Coronary artery (tissue), 2 donors: ENCODE measurements around the gene SLCO3A1.
"Not testable (repeated sequence)": the region's sequence is repeated elsewhere in the genome, so short reads cannot be mapped to it uniquely, and the experiment has no call there.

Source experiments
- DNase-seq: peaks from one replicate; pipeline ENCODE4 v3.0.0-alpha.2; 2017; ENCODE audit warnings: low spot score
- H3K27ac ChIP-seq, 2 donors: fragments of 200-600 bp; sonication (generic); one replicate each; pipeline ENCODE4 v1.5.1; 2016 to 2019
- H3K4me3 ChIP-seq: fragments of 200-600 bp; sonication (generic); 2 replicates; pipeline ENCODE4 v1.5.1; 2016; ENCODE audit warnings: mild to moderate bottlenecking, moderate library complexity
- TF ChIP-seq, protein P1 (sequence below): fragments of 200-600 bp; sonication (generic); IDR thresholded peaks from one replicate; pipeline ENCODE4 v1.5.1; 2019; ENCODE audit warnings: antibody characterized with exemption

Gene SLCO3A1

DNA sequence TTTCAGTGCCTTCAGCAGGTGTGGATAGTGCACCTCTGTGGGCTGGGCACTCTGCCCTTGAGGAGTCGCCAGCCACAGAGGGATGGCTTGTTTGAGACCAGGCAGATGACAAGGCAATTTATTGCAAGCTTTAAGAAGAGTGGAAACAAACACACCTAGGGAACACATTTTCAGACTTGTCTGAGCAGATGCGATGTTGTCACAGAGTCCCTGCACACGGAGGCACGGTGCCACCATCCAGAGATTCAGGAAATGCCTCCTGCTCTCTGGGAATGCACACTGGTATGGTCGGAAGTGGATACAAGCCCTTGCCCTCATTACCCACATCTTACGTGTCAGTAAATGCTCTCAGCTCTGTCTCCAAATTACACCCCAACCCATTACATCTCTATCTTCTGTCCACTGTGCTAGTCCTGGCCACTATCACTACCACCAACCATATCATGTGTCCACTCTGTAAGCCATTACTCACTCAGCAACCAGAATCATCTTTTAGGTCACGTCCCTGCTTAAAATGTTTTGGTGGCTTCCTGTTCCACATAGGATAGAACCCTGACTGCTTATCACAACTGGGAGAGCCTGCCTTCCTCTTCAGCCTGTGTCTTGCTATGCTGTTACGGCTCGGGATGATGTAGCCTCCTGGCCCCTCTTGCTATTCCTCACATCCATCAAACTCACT is 196.9 kb downstream of the SLCO3A1 start:
- H3K27ac ChIP-seq, result no peak overlapping the region
- TF ChIP-seq, protein P1, sequence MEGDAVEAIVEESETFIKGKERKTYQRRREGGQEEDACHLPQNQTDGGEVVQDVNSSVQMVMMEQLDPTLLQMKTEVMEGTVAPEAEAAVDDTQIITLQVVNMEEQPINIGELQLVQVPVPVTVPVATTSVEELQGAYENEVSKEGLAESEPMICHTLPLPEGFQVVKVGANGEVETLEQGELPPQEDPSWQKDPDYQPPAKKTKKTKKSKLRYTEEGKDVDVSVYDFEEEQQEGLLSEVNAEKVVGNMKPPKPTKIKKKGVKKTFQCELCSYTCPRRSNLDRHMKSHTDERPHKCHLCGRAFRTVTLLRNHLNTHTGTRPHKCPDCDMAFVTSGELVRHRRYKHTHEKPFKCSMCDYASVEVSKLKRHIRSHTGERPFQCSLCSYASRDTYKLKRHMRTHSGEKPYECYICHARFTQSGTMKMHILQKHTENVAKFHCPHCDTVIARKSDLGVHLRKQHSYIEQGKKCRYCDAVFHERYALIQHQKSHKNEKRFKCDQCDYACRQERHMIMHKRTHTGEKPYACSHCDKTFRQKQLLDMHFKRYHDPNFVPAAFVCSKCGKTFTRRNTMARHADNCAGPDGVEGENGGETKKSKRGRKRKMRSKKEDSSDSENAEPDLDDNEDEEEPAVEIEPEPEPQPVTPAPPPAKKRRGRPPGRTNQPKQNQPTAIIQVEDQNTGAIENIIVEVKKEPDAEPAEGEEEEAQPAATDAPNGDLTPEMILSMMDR, result no peak

DNA sequence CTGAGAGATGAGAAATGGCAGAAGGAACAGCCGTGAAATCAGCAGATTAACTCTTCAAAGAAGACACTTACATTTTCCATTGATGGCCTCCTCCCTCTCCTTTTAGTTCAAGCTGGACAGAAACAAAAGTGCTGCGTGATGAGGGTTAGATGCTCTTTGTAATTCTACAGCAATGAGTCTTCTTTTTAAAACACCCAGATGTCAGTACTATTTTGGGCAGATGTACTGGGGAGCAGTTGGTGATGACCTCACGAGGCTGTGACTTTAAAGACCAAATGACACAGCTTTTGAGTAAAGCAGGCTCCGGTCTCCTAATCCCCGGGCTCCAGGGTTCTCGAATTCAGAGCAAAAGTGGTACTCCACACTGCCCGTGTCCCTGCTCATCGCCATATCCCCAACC is 198.2 kb downstream of the SLCO3A1 start:
- TF ChIP-seq, protein P1, result no peak
- no peak overlapping the region for H3K4me3 ChIP-seq
- DNase-seq, result no peak
- no peak overlapping the region for H3K27ac ChIP-seq

More for the DNA sequence above, 196.9 kb downstream of the SLCO3A1 start:
- no peak for DNase-seq
- H3K4me3 ChIP-seq, result no peak overlapping the region

DNA sequence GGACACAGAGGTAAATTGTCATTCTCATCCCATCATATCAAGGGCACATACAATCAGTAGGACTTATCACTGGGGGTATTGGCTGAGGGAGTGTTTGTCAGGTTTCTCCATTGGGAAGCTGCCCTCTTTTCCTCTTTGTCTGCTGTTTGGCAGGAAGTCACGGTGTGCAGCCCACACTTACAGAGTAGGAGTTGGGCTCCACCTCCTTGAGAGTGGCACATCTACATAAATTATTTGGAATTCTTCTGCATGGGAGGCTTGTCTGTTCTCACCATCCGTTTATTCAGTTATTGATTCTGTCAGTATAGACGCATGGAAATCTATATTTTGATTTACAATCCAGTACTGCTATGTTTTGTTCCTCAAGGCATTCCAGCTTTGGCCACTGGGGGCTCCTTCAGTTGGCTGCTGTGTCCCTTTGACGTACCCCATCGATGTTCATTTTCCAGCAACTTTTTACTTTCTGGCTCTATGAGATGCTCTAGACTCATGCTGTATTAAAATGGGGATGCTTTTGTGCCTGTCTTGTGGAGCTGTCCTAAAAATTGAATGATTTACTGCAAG is 200.3 kb downstream of the SLCO3A1 start:
- DNase-seq, result no peak
- TF ChIP-seq, protein P1, result no peak
- H3K4me3 ChIP-seq, result no peak overlapping the region
- no peak overlapping the region for H3K27ac ChIP-seq

DNA sequence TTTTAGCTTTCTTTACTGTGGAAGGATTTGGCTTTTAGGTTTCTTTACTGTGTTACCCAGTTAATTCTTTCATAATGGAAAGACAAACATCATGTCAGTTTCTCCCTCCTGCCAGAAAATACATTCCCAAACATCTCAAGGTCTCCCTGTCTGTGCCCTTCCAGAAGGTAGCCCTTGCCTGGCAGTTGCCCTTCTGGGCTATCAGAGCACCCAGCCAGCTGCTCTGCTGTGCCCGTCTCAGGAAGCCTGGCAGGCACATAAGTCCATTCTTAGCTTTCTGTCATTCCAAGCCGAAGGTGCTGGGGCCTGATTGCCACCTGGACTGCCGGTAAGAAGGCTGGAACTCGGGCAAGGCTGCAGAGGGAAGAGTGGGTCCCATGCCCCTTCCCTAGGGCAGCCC is 203.4 kb downstream of the SLCO3A1 start:
- TF ChIP-seq, protein P1, result no peak
- Histone ChIP-seq H3K27ac (no peak overlapping the region), H3K4me3 (no peak overlapping the region)
- no peak for DNase-seq

DNA sequence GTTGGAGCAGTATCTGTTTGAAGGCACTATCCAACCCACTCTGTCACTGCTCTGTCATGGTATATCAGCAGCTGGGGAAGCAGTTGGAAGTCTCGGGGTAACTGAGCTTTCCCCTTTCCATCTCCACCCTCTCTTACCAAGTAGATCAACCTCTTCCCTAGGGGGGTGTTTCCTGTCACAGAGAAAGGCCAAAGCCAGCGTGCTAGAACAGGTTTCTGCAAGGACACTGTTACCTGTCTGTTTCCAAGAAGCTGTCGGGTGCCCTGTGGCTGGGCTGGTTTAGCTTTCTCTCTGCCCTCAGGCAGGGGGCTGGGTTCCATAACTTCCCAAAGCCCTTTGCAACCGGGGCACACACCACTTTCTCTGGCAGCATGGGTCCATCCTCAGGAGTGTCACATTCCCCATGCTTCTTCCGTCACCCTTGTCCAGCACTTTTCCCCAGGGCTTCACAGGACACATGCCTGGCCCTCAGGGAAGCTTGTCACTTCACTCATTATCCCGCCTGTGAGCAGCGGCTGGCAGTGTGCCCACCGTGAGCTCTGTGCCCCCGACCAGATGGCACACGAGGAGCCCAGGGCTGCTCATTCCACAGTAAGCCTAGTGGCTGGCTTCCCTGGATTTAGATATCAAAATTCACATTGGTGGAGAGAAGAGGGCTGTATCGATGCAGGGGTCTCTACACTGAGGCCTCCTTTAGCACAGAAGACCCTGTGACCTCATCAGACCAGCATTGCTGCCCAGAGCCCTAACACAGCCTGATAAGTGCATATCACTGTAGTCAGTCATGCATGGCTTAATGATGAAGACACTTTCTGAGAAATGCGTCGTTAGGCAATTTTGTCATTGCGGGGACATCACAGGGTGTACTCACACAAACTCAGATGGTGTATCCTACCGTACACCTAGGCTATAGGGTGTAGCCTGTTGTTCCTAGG is 205.8 kb downstream of the SLCO3A1 start:
- H3K27ac ChIP-seq, result no peak overlapping the region
- no peak overlapping the region for H3K4me3 ChIP-seq
- DNase-seq, result no peak
- TF ChIP-seq, protein P1, result no peak

DNA sequence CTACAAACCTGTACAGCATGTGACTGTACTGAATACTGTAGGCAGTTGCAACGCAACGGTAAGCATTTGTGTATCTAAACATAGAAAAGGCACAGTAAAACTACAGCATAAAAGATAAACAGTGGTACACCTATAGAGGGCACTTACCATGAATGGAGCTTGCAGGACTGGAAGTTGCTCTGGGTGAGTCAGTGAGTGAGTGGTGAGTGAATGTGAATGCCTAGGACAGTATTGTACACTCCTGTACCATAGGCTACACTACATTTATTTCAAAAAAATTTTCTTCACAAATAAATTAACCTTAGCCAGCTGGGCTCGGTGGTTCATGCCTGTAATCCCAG is 206.4 kb downstream of the SLCO3A1 start:
- not testable (repeated sequence) for H3K4me3 ChIP-seq, DNase-seq, H3K27ac ChIP-seq

DNA sequence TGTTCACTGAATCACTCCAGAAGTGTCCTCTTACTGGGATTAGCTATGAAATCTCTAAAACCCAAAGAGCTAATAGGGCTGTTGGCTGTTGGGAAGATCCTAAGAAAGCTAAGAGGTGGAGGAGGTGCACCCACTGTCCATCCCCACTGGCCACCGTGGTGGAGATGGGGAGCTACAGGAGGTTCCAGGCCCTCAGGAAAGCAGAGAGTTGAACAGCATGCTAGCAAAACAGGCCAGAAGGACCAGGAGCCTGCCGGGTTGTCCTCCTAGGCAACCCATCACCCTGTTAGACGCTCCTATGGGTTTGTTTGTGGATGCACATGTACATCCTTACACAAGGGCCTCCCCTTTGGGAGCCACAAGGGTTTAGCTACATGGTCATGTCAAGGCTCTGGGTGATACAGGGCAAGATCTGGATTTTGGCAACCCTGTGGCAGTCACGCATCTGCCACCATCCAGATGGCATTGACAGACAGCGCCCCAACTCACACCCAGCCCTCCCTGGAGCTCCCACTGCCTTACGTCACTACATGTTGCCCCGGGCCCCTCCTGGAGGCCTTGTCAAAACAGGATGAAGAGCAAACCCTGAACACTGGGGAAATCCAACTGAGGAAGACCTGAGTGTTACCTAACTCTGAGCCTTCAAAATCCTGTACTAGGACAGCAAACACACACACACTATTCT is 208.1 kb downstream of the SLCO3A1 start:
- peak overlapping the region in 1 of 2 donors; percentile 78 for H3K27ac ChIP-seq
- DNase-seq, result no peak
- TF ChIP-seq, protein P1, result no peak
- no peak overlapping the region for H3K4me3 ChIP-seq
